Neural cell (in vitro differentiated cells): Measurements from ENCODE around the gene TIAM1. TPM values are rescaled to one million over a fixed set of nuclear protein-coding genes. Genes with fewer than 3 reads are reported as not detected.

Experiments
- H2AFZ ChIP-seq: fragments of 200-600, 300-800 bp; sonication (generic), shearing (Covaris generic); 2 replicates; pipeline ENCODE4 v1.6.0; 2014; ENCODE audit warnings: low read depth, mild to moderate bottlenecking, antibody characterized with exemption, low read length, moderate library complexity
- H3F3A ChIP-seq: fragments of 200-600 bp; shearing (Covaris generic); 2 replicates; pipeline ENCODE4 v1.6.1; 2016; ENCODE audit warnings: mild to moderate bottlenecking, moderate library complexity, mixed read lengths, antibody characterized with exemption, low read length; ENCODE audit not compliant: insufficient read depth, poor library complexity, severe bottlenecking
- H3K27ac ChIP-seq: fragments of 200-600, 300-800 bp; sonication (generic), shearing (Covaris generic); 2 replicates; pipeline ENCODE4 v1.5.1; 2014; ENCODE audit warnings: mild to moderate bottlenecking, low read length, moderate library complexity
- H3K27me3 ChIP-seq: fragments of 300-800, 200-600 bp; sonication (generic), shearing (Covaris generic); 2 replicates; pipeline ENCODE4 v1.6.0; 2014; ENCODE audit warnings: mild to moderate bottlenecking, low read depth, low read length, moderate library complexity; ENCODE audit not compliant: insufficient read depth
- H3K36me3 ChIP-seq: fragments of 300-800, 200-600 bp; sonication (generic), shearing (Covaris generic); 2 replicates; pipeline ENCODE4 v1.5.1; 2014; ENCODE audit warnings: mild to moderate bottlenecking, antibody characterized with exemption, low read length, moderate library complexity; ENCODE audit not compliant: insufficient read depth
- H3K4me2 ChIP-seq: fragments of 300-800, 200-600 bp; sonication (generic), shearing (Covaris generic); 2 replicates; pipeline ENCODE4 v1.6.0; 2014; ENCODE audit warnings: mild to moderate bottlenecking, low read length
- H3K4me3 ChIP-seq: fragments of 300-800, 200-600 bp; sonication (generic), shearing (Covaris generic); 2 replicates; pipeline ENCODE4 v1.5.1; 2014; ENCODE audit warnings: mild to moderate bottlenecking, low read length, moderate library complexity
- H3K79me2 ChIP-seq: fragments of 200-600 bp; shearing (Covaris generic); replicated peaks from 2 replicates; pipeline ENCODE4 v1.6.0; 2014; ENCODE audit warnings: mild to moderate bottlenecking, low read length, moderate library complexity; ENCODE audit not compliant: insufficient read depth
- H3K9ac ChIP-seq: fragments of 300-800, 200-600 bp; sonication (generic), shearing (Covaris generic); 2 replicates; pipeline ENCODE4 v1.6.1; 2016; ENCODE audit warnings: mild to moderate bottlenecking, low read length, mixed read lengths
- H3K9me2 ChIP-seq: fragments of 200-600 bp; shearing (Covaris generic); 2 replicates; pipeline ENCODE4 v1.6.1; 2016; ENCODE audit warnings: mild to moderate bottlenecking, low read length, mixed read lengths; ENCODE audit not compliant: insufficient read depth
- H3K9me3 ChIP-seq: fragments of 200-600, 300-800 bp; sonication (generic), shearing (Covaris generic); 2 replicates; pipeline ENCODE4 v1.6.1; 2016; ENCODE audit warnings: mild to moderate bottlenecking, mixed run types, low read length, moderate library complexity, mixed read lengths
- H4K20me1 ChIP-seq: fragments of 200-600 bp; shearing (Covaris generic); 2 replicates; pipeline ENCODE4 v1.6.1; 2016; ENCODE audit warnings: mild to moderate bottlenecking, mixed run types; ENCODE audit not compliant: insufficient read depth
- CTCF ChIP-seq: fragments of 450-650 bp; IDR thresholded peaks from 2 replicates; pipeline ENCODE4 v1.5.1; 2014; ENCODE audit warnings: antibody characterized with exemption, mild to moderate bottlenecking, moderate library complexity; ENCODE audit not compliant: poor library complexity, severe bottlenecking
- EP300 ChIP-seq: fragments of 450-650 bp; conservative IDR thresholded peaks from 2 replicates; pipeline ENCODE4 v1.6.1; 2014; ENCODE audit warnings: antibody characterized with exemption, mild to moderate bottlenecking, moderate library complexity; ENCODE audit not compliant: poor library complexity, severe bottlenecking
- EZH2 ChIP-seq: fragments of 200-600, 300-800 bp; shearing (Covaris generic), sonication (generic); IDR thresholded peaks from 2 replicates; pipeline ENCODE4 v1.6.1; 2014; ENCODE audit warnings: antibody characterized with exemption, low read length, borderline replicate concordance, mild to moderate bottlenecking; ENCODE audit not compliant: insufficient read depth, poor library complexity, severe bottlenecking
- MXI1 ChIP-seq: fragments of 450-650 bp; conservative IDR thresholded peaks from 2 replicates; pipeline ENCODE4 v1.6.1; 2014; ENCODE audit warnings: antibody characterized with exemption, mild to moderate bottlenecking; ENCODE audit not compliant: poor library complexity, severe bottlenecking
- POLR2AphosphoS5 ChIP-seq: IDR thresholded peaks from 2 replicates; pipeline ENCODE4 v1.6.1; 2012
- RAD21 ChIP-seq: fragments of 450-650 bp; conservative IDR thresholded peaks from 2 replicates; pipeline ENCODE4 v1.6.1; 2014; ENCODE audit warnings: antibody characterized with exemption, mild to moderate bottlenecking, moderate library complexity
- REST ChIP-seq: IDR thresholded peaks from 2 replicates; pipeline ENCODE4 v1.6.1; 2012; ENCODE audit warnings: borderline replicate concordance
- SMC3 ChIP-seq: fragments of 450-650 bp; conservative IDR thresholded peaks from 2 replicates; pipeline ENCODE4 v1.6.1; 2014; ENCODE audit warnings: antibody characterized with exemption, mild to moderate bottlenecking, moderate library complexity; ENCODE audit not compliant: poor library complexity
- TAF1 ChIP-seq: IDR thresholded peaks from 2 replicates; pipeline ENCODE4 v1.6.1; 2012; ENCODE audit warnings: low read depth
- polyA plus RNA-seq: library from polyadenylated mRNA; depleted of rRNA; stranded (reverse); fragments of >200 nt; gene quantifications from 2 replicates; pipeline ENCODE4 v1.2.3, GENCODE V29; 2014

The TIAM1 gene
- polyA plus RNA-seq, 1 donor from 2014 or later, result 13.2 TPM

- TF ChIP-seq SMC3, result no peak
- no peak for TF ChIP-seq REST
- no peak for TF ChIP-seq TAF1
- Histone ChIP-seq H3F3A (no peaks in the 10 kb centered on the region), H3K27me3 (no peaks in the 10 kb centered on the region), H3K9ac (no peak overlapping the region), H3K4me3 (no peak overlapping the region), H2AFZ (no peak overlapping the region), H3K9me2 (no peaks in the 10 kb centered on the region), H3K36me3 (no peaks in the 10 kb centered on the region), H3K9me3 (no peaks in the 10 kb centered on the region), H3K4me2 (no peak overlapping the region), H4K20me1 (no peaks in the 10 kb centered on the region), H3K27ac (no peak overlapping the region), H3K79me2 (no peaks in the 10 kb centered on the region)
Observed at GRCh38 chr21:31275901-31276300, 68.2 kb downstream of the TIAM1 start.

- H3K27ac ChIP-seq, result no peak overlapping the region
- H3K9me3 ChIP-seq, result no peaks in the 10 kb centered on the region
- H3K27me3 ChIP-seq, result no peaks in the 10 kb centered on the region
- TF ChIP-seq REST, result no peak
- TF ChIP-seq TAF1, result no peak
- TF ChIP-seq SMC3, result no peak
- no peak for TF ChIP-seq MXI1
- TF ChIP-seq POLR2AphosphoS5, result no peak
- no peak for TF ChIP-seq CTCF
- TF ChIP-seq EP300, result no peak
- TF ChIP-seq RAD21, result no peak
- TF ChIP-seq EZH2, result no peak
- H3K9ac ChIP-seq, result no peak overlapping the region
- no peak overlapping the region for H3K4me3 ChIP-seq
- H3K36me3 ChIP-seq, result no peaks in the 10 kb centered on the region
- H2AFZ ChIP-seq, result no peak overlapping the region
- no peaks in the 10 kb centered on the region for H3F3A ChIP-seq
- no peaks in the 10 kb centered on the region for H3K79me2 ChIP-seq
- H4K20me1 ChIP-seq, result no peaks in the 10 kb centered on the region
- H3K9me2 ChIP-seq, result no peaks in the 10 kb centered on the region
- no peak overlapping the region for H3K4me2 ChIP-seq
Observed at GRCh38 chr21:31273278-31273677, 70.8 kb downstream of the TIAM1 start.
